ENCODE results near the gene RPS19. TPM values are rescaled to one million over a fixed set of nuclear protein-coding genes. Genes with fewer than 3 reads are reported as not detected.
A peak's percentile ranks its signal among the peaks of the same experiment; 100 is the strongest.

Gene RPS19
- 548 TPM for total RNA-seq
- long read RNA-seq, transcript RPS19-206 (6 exons, 2,359 nt): major isoform, 260 of 263 reads
- long read RNA-seq, partial matches to known transcripts: 1 of 263 reads
- long read RNA-seq, other reads (novel, unspliced or antisense): 0 of 263 reads

GRCh38 chr19:41859618-41860418, at the start of gene RPS19:
Gene RPS19, plus strand, starts transcription at chr19:41860255. Its CDS starts 520 bp downstream, at chr19:41860775.
- DNase-seq (ENCODE audit: low spot score): peak; percentile 99
- intact Hi-C loops (cut with DNase I): loop anchor here (2.0 to 5.0 kb wide), 2 partner anchors 25 to 97 kb away; partner anchors contain the start of gene RABAC1

GRCh38 chr19:41810301-41810700, 49.8 kb upstream of the RPS19 start:
- intact Hi-C loops (cut with DNase I): no loop called here
- peak; percentile 71 for DNase-seq (ENCODE audit: low spot score)

GRCh38 chr19:41811036-41811435, 49.0 kb upstream of the RPS19 start:
- intact Hi-C loops (cut with DNase I): no loop called here
- peak; percentile 83 for DNase-seq (ENCODE audit: low spot score)

GRCh38 chr19:41811981-41812380, 48.1 kb upstream of the RPS19 start:
- DNase-seq (ENCODE audit: low spot score): peak; percentile 56
- intact Hi-C loops (cut with DNase I): no loop called here

- intact Hi-C loops (cut with DNase I): no loop called here
- peak; percentile 68 for DNase-seq (ENCODE audit: low spot score)
Measured at GRCh38 chr19:41813911-41814310, 46.1 kb upstream of the RPS19 start.

GRCh38 chr19:41815301-41815700, 44.8 kb upstream of the RPS19 start:
- intact Hi-C loops (cut with DNase I): no loop called here

GRCh38 chr19:41816761-41817160, 43.3 kb upstream of the RPS19 start:
- intact Hi-C loops (cut with DNase I): no loop called here
- DNase-seq (ENCODE audit: low spot score): no peak

More at GRCh38 chr19:41815301-41815700, 44.8 kb upstream of the RPS19 start:
- no peak for DNase-seq (ENCODE audit: low spot score)

GRCh38 chr19:41821003-41821735, 38.9 kb upstream of the RPS19 start:
- intact Hi-C loops (cut with DNase I): no loop called here
- DNase-seq (ENCODE audit: low spot score): no peak

GRCh38 chr19:41837981-41838708, 21.9 kb upstream of the RPS19 start:
- DNase-seq (ENCODE audit: low spot score): no peak
- intact Hi-C loops (cut with DNase I): no loop called here

- intact Hi-C loops (cut with DNase I): no loop called here
- no peak for DNase-seq (ENCODE audit: low spot score)
Measured at GRCh38 chr19:41839211-41839610, 20.8 kb upstream of the RPS19 start.

- intact Hi-C loops (cut with DNase I): no loop called here
- no peak for DNase-seq (ENCODE audit: low spot score)
Measured at GRCh38 chr19:41843371-41843770, 16.7 kb upstream of the RPS19 start.

- intact Hi-C loops (cut with DNase I): no loop called here
- DNase-seq (ENCODE audit: low spot score): no peak
Measured at GRCh38 chr19:41844601-41845000, 15.5 kb upstream of the RPS19 start, which contains the start of gene LYPD4. Gene LYPD4, minus strand, starts transcription at chr19:41844683. Its CDS starts 5,398 bp downstream, at chr19:41839285.

GRCh38 chr19:41845001-41845050, 15.2 kb upstream of the RPS19 start, which contains the start of gene DMRTC2:
Gene DMRTC2, plus strand, starts transcription at chr19:41845042. Its CDS starts 2,387 bp downstream, at chr19:41847429.
- intact Hi-C loops (cut with DNase I): no loop called here

GRCh38 chr19:41845051-41845590, 14.9 kb upstream of the RPS19 start:
- intact Hi-C loops (cut with DNase I): no loop called here
- DNase-seq (ENCODE audit: low spot score): no peak

More at GRCh38 chr19:41845001-41845050, 15.2 kb upstream of the RPS19 start, which contains the start of gene DMRTC2:
- no peak for DNase-seq (ENCODE audit: low spot score)

- intact Hi-C loops (cut with DNase I): no loop called here
- peak; percentile 27 for DNase-seq (ENCODE audit: low spot score)
Measured at GRCh38 chr19:41847351-41848105, 12.5 kb upstream of the RPS19 start.

- intact Hi-C loops (cut with DNase I): no loop called here
- peak; percentile 47 for DNase-seq (ENCODE audit: low spot score)
Measured at GRCh38 chr19:41848666-41849065, 11.4 kb upstream of the RPS19 start.

GRCh38 chr19:41849067-41849466, 11.0 kb upstream of the RPS19 start:
- peak; percentile 41 for DNase-seq (ENCODE audit: low spot score)
- intact Hi-C loops (cut with DNase I): no loop called here

GRCh38 chr19:41850381-41850780, 9.7 kb upstream of the RPS19 start:
- intact Hi-C loops (cut with DNase I): no loop called here
- DNase-seq (ENCODE audit: low spot score): peak; percentile 49

GRCh38 chr19:41851456-41851855, 8.6 kb upstream of the RPS19 start:
- intact Hi-C loops (cut with DNase I): no loop called here
- DNase-seq (ENCODE audit: low spot score): peak; percentile 61
